NK-92 (cell line): ENCODE results near the gene TRAM2.
"Not testable (repeated sequence)": the region's sequence is repeated elsewhere in the genome, so short reads cannot be mapped to it uniquely, and the experiment has no call there.

Experiments
- DNase-seq: peaks from one replicate; lab custom pipeline; 2025; ENCODE audit not compliant: unreplicated experiment; lab: John Stamatoyannopoulos, UW

The TRAM2 gene

GRCh38 chr6:52494298-52495072, 82.4 kb downstream of the TRAM2 start:
- no peak for DNase-seq

- no peak for DNase-seq
Measured at GRCh38 chr6:52493669-52494068, 83.2 kb downstream of the TRAM2 start.

DNA sequence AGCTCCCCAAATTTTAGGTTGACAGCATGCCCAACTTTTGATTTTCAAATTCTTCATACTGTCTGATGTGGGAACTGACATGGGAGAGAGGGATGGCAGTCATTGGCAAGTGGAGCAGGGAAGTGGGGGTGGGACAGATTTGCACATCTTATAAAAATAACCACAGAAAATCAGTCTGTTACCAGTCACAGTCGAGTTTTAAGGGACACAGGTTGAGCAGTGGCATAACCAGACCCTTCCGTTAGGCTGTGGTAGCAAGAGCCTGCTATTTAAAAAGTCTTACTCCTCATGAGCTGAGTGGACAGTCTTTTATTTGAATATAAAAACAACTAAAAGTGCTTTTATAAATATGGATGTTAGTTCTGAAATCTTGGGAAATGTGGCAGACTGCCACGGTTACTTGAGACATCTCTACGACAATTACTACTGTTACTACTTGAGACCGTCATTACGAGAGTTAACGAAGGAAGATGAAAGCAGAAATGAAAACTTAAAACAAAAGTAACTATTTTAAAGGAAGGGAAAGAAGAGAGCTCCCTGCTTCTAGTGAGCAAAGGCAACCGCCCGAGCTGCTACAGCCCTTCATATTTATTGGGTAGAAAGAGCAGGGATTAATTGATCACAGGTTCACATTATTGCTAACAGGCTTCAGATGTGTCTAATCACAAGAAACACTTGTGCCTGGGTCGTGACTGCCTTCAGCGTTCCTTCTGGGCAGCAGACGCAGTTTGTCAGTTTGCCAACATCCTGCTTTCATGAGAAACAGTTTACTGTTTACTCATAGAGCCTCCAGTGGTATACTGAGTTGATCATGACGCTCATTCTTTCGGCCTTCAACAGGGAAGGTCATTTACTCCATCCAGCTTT, 85.4 kb downstream of the TRAM2 start:
- no peak for DNase-seq

- no peak for DNase-seq
Measured at GRCh38 chr6:52489881-52490280, 87.0 kb downstream of the TRAM2 start.

- DNase-seq = no peak
Measured at GRCh38 chr6:52483671-52484003, 93.2 kb downstream of the TRAM2 start.

- no peak for DNase-seq
Measured at GRCh38 chr6:52482903-52483670, 93.8 kb downstream of the TRAM2 start.

DNA sequence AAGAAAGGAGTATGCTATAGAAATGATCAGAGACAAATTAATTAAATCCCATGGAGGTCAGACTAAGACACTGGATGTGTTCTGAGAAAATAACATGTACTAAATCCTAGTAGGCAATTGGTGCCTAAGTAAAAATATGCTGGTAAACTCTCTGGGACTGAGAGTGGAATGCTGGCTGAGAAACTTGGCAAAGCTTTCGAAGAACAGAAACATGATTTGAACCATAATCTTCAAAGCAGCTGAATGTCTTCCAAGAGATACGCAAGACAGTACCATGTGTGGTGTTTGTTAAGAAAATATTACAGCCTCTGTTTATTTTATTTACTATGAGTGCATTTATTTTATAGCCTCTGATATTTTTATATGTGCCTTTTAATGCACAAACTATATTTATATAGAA, 101.6 kb downstream of the TRAM2 start:
- no peak for DNase-seq

GRCh38 chr6:52474173-52474572, 102.7 kb downstream of the TRAM2 start:
- no peak for DNase-seq

DNA sequence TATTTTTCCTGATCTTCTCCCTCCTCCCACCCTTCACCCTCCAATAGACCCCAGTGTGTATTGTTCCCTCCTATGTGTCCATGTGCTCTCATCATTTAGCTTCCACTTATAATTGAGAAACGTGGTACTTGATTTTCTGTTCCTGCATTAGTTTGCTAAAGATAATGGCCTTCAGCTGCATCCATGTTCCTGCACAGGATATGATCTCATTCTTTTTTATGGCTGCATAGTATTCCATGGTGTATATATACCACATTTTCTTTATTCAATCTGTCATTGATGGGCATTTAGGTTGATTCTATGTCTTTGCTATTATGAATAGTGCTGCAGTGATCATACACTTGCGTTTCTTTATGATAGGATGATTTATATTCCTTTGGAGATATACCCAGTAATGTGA, 115.7 kb downstream of the TRAM2 start:
- DNase-seq = not testable (repeated sequence)

DNA sequence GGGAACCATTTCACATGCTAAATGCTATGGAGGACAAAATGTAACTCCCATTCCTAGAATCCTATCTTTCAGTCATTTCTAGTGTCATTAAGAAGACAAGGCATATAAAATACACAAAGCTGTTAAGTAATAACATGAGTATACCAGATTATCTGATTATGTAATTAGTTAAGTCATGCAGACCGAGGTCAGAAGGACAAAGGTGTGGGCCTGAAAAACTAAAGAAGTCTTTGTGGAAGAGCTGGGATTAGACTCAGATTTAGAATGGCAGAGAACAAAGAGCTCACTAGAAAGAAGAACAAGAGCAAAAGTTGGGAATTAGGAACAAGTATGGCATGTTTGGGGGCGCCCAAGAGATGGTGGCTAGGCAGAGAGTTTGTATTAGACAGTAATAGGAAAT, 119.8 kb downstream of the TRAM2 start:
- DNase-seq = no peak

- DNase-seq = no peak
Measured at GRCh38 chr6:52454556-52454955, 122.3 kb downstream of the TRAM2 start.
